ENCODE results near the gene PODN. TPM values are rescaled to one million over a fixed set of nuclear protein-coding genes. Genes with fewer than 3 reads are reported as not detected.

Gene PODN, protein sequence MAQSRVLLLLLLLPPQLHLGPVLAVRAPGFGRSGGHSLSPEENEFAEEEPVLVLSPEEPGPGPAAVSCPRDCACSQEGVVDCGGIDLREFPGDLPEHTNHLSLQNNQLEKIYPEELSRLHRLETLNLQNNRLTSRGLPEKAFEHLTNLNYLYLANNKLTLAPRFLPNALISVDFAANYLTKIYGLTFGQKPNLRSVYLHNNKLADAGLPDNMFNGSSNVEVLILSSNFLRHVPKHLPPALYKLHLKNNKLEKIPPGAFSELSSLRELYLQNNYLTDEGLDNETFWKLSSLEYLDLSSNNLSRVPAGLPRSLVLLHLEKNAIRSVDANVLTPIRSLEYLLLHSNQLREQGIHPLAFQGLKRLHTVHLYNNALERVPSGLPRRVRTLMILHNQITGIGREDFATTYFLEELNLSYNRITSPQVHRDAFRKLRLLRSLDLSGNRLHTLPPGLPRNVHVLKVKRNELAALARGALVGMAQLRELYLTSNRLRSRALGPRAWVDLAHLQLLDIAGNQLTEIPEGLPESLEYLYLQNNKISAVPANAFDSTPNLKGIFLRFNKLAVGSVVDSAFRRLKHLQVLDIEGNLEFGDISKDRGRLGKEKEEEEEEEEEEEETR
- total RNA-seq: 0.78 and 5.1 TPM in 2 replicates

DNA sequence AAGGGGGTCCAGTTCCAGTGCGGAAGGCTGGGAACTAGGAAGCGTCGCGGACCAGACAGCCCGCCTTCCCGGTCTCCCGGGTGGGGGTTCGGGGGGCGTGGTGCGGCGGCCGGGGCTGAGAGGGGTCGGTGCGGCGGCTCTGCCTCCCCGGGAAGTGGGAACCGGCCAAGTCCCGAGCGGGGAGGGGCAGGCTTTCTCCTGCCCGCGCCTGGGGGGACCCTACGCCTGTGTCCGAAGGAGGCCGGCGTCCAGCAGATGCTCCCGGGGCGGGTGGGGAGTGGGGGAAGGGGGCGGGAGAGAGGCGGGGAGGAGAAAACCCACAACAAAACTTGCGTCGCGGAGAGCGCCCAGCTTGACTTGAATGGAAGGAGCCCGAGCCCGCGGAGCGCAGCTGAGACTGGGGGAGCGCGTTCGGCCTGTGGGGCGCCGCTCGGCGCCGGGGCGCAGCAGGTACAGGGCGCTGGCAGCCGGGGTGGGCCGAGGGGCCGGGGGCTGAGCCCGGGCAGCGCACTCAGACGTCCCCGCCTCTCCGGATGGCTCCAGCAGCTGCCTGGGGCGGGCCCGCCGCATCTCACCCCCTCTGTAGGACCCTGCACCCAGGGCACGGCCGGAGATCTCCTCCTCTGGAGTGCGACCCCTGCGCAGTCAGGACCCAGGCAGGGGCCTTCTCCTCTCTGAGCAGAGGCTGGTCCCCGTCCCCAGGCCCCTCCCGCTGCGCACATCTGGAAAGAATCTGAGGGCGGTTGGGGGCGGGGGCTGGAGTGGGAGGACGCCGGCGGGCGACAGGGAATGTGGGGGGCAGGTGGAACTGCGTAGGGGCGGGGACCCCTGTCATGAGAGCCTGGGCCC is at the start of gene PODN:
TSS of gene PODN (plus strand) at position 355 of the 849 bp plus-strand sequence. CDS start 7,643 bp downstream, outside the sequence.

Small RNA genes lying within 50 kb of the gene (small RNA-seq; reads per million reads assigned to genes)
- gene HIGD1AP11: not detected

Other genes starting within 250 kb of the PODN start
- gene ZYG11A, start 219.5 kb upstream of the PODN start, total RNA-seq: 0.37 and 0.78 TPM in 2 replicates
- gene ECHDC2, start 140.5 kb upstream of the PODN start, total RNA-seq: 13.5 and 14.0 TPM in 2 replicates
- 64.5 and 87.8 TPM in 2 replicates for gene SCP2, start 134.9 kb upstream of the PODN start, total RNA-seq
- under 0.01 TPM in 1 of 2 replicates, not detected in the other for gene SLC1A7, start 80.4 kb downstream of the PODN start, total RNA-seq
- 15.8 and 19.4 TPM in 2 replicates for gene CPT2, start 134.6 kb downstream of the PODN start, total RNA-seq
- 45.7 and 49.2 TPM in 2 replicates for gene CZIB, start 158.4 kb downstream of the PODN start, total RNA-seq
- 22.8 and 23.3 TPM in 2 replicates for gene MAGOH, start 176.3 kb downstream of the PODN start, total RNA-seq